ENCODE results near the gene NLRP10. TPM values are rescaled to one million over a fixed set of nuclear protein-coding genes. Genes with fewer than 3 reads are reported as not detected.

NLRP10 gene
- total RNA-seq, 1 experiment from 2014 or later, result 0.20 TPM

GRCh38 chr11:7986768-7987559, 21.7 kb upstream of the NLRP10 start, which contains the start of gene EIF3F:
EIF3F (plus strand) TSS chr11:7987337; CDS start chr11:7987353, 16 bp downstream.
- peaks cover 11% of the 10 kb centered on the region for H3K4me1 Mint-ChIP-seq (ENCODE audit: low read depth, unreplicated experiment)
- H3K9me3 Mint-ChIP-seq (ENCODE audit: unreplicated experiment), result no peaks in the 10 kb centered on the region
- H3K36me3 Mint-ChIP-seq (ENCODE audit: insufficient read depth, unreplicated experiment), result peaks cover 43% of the 10 kb centered on the region
- DNase-seq, result peak; percentile 94 to 96
- peak within 1 kb of the TSS; percentile 94 for H3K27ac Mint-ChIP-seq (ENCODE audit: unreplicated experiment)
- intact Hi-C loops (cut with micrococcal nuclease; ENCODE audit: unreplicated experiment), result loop anchor here (1.0 to 5.0 kb wide), 4 partner anchors 82 to 890 kb away; no protein-coding TSS in a partner anchor
- H3K27me3 ChIP-seq (replicated peaks; ENCODE audit: control insufficient read depth, insufficient read depth, low read length), result no peaks in the 10 kb centered on the region
- H3K9me3 ChIP-seq, result no peaks in the 10 kb centered on the region
- no TSS peak for BruUV-seq (replicated peaks)
- POLR2A ChIA-PET, result interaction anchor here (0.6 to 1.6 kb wide), 9 partner anchors 58 to 235 kb away, joined by 3 to 17 read pairs (median 4); no protein-coding TSS in a partner anchor
- peak within 1 kb of the TSS; percentile 70 for H3K4me3 ChIP-seq (ENCODE audit: low read depth, low read length)
- peak; percentile 77 to 78 for TF ChIP-seq CTCF (IDR thresholded peaks at IDR 0.05; ENCODE audit: insufficient read depth in 1 of 2, low read depth in 1 of 2, low read length in 1 of 2, severe bottlenecking in 1 of 2, unreplicated experiment in 1 of 2)
- H3K4me3 Mint-ChIP-seq (ENCODE audit: unreplicated experiment), result peak within 1 kb of the TSS; percentile 95
- CTCF ChIA-PET, result interaction anchor here (0.7 to 2.0 kb wide), 13 partner anchors 9 to 889 kb away, joined by 3 to 47 read pairs (median 9); no protein-coding TSS in a partner anchor
- H3K4me1 ChIP-seq, result peaks cover 10% of the 10 kb centered on the region
- H3K36me3 ChIP-seq (ENCODE audit: control insufficient read depth, insufficient read depth, low read length), result no peaks in the 10 kb centered on the region
- no peaks in the 10 kb centered on the region for H3K27me3 Mint-ChIP-seq (ENCODE audit: insufficient read depth, unreplicated experiment)

DNA sequence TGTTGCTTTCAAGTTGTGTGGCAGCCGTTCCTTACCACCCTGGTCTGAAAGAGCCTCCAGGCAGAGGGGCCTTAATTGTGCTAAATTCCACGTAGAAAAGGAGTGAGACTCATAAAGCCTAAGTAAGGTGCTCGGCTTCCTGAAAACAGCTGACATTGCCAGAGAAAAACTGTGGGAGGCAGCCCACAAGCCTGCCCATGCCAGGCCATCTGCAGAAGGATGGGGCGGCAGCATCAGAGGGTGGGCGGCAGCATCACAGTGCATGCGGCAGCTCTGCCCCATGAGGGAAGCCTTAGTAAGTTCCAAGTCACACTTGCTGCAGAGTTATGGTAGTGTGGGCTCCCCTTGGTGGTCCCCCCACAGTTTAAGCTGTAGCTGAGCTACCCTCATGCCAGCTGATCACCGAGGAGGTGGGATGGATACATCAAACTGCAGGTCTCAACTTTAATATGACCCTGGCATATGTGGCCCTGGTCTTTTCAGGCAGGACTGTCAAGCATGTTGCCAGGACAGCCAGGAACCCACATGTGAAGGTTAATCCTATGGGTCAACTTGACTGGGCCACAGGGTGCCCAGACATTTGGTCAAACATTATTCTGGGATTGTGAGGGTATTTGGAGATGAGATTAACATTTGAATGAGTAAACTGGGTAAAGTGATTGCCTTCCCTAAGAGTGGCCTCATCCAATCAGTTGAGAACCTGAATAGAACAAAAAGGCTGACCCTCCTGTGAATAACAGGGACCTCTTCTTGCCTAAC, 18.8 kb upstream of the NLRP10 start:
- no peaks in the 10 kb centered on the region for H3K9me3 Mint-ChIP-seq (ENCODE audit: unreplicated experiment)
- CTCF ChIA-PET, result no interaction called here
- Histone ChIP-seq H3K4me3 (ENCODE audit: low read depth, low read length) (no peak overlapping the region), H3K36me3 (ENCODE audit: control insufficient read depth, insufficient read depth, low read length) (no peaks in the 10 kb centered on the region), H3K9me3 (no peaks in the 10 kb centered on the region), H3K27me3 (replicated peaks; ENCODE audit: control insufficient read depth, insufficient read depth, low read length) (no peaks in the 10 kb centered on the region), H3K4me1 (peaks cover 10% of the 10 kb centered on the region)
- no peak for DNase-seq
- no TSS peak for BruUV-seq (replicated peaks)
- no peak for TF ChIP-seq CTCF (IDR thresholded peaks at IDR 0.05; ENCODE audit: insufficient read depth in 1 of 2, low read depth in 1 of 2, low read length in 1 of 2, severe bottlenecking in 1 of 2, unreplicated experiment in 1 of 2)
- H3K27ac Mint-ChIP-seq (ENCODE audit: unreplicated experiment), result no peak overlapping the region
- peaks cover 16% of the 10 kb centered on the region for H3K36me3 Mint-ChIP-seq (ENCODE audit: insufficient read depth, unreplicated experiment)
- no peak overlapping the region for H3K4me3 Mint-ChIP-seq (ENCODE audit: unreplicated experiment)
- H3K27me3 Mint-ChIP-seq (ENCODE audit: insufficient read depth, unreplicated experiment), result no peaks in the 10 kb centered on the region
- intact Hi-C loops (cut with micrococcal nuclease; ENCODE audit: unreplicated experiment), result no loop called here
- peaks cover 8% of the 10 kb centered on the region for H3K4me1 Mint-ChIP-seq (ENCODE audit: low read depth, unreplicated experiment)
- POLR2A ChIA-PET, result no interaction called here

DNA sequence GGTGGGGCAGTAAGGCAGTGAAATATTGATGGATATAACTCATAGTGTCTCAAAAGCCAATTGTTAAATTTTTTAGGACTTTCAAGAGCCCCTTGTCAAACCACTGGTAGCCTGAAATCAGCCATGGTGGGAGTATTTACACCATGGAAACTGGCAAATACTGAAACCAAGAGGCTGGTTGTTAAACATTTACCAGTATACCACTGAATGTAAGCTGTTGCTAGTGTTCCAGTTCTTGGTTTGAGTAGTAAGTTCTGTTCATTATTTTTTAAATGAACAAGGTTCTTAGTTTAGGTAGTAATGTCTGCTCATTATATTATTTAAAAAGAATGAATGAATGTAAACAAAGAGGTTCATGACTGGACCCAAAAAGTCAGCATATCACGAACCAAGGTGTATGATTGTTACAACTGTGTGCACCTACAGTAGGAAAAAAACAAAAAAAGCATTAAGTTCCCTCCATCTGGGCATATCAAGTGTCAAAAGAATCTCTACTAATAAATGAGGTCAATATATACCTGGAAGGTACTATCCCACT, 17.4 kb upstream of the NLRP10 start:
- Mint-ChIP-seq H3K36me3 (ENCODE audit: insufficient read depth, unreplicated experiment) (peaks cover 6% of the 10 kb centered on the region), H3K9me3 (ENCODE audit: unreplicated experiment) (peaks cover 5% of the 10 kb centered on the region), H3K27ac (ENCODE audit: unreplicated experiment) (no peak overlapping the region), H3K4me3 (ENCODE audit: unreplicated experiment) (no peak overlapping the region), H3K27me3 (ENCODE audit: insufficient read depth, unreplicated experiment) (no peaks in the 10 kb centered on the region), H3K4me1 (ENCODE audit: low read depth, unreplicated experiment) (peaks cover 8% of the 10 kb centered on the region)
- Histone ChIP-seq H3K4me3 (ENCODE audit: low read depth, low read length) (no peak overlapping the region), H3K4me1 (peaks cover 9% of the 10 kb centered on the region), H3K9me3 (no peaks in the 10 kb centered on the region), H3K27me3 (replicated peaks; ENCODE audit: control insufficient read depth, insufficient read depth, low read length) (no peaks in the 10 kb centered on the region), H3K36me3 (ENCODE audit: control insufficient read depth, insufficient read depth, low read length) (no peaks in the 10 kb centered on the region)
- DNase-seq, result no peak
- TF ChIP-seq CTCF (IDR thresholded peaks at IDR 0.05; ENCODE audit: insufficient read depth in 1 of 2, low read depth in 1 of 2, low read length in 1 of 2, severe bottlenecking in 1 of 2, unreplicated experiment in 1 of 2), result no peak
- CTCF ChIA-PET, result no interaction called here
- no TSS peak for BruUV-seq (replicated peaks)
- POLR2A ChIA-PET, result no interaction called here
- intact Hi-C loops (cut with micrococcal nuclease; ENCODE audit: unreplicated experiment), result no loop called here

Data from Caco-2 (cell line).